NCI-H128 (cell line): ENCODE data around the gene MAGI1.

Experiments used
- DNase-seq: peaks from one replicate; lab custom pipeline; 2025; ENCODE audit not compliant: unreplicated experiment; lab: John Stamatoyannopoulos, UW

MAGI1 gene

GRCh38 chr3:66015841-66016240, 22.9 kb downstream of the MAGI1 start:
- no peak for DNase-seq

- DNase-seq = no peak
These were observed 24.1 kb downstream of the MAGI1 start for GRCh38 chr3:66014651-66015050.

- DNase-seq = no peak
These were observed 24.7 kb downstream of the MAGI1 start for GRCh38 chr3:66014056-66014455.

GRCh38 chr3:66012711-66013110, 26.0 kb downstream of the MAGI1 start:
- DNase-seq = no peak

- DNase-seq = no peak
These were observed 27.7 kb downstream of the MAGI1 start for GRCh38 chr3:66010739-66011655.

GRCh38 chr3:66010348-66010738, 28.4 kb downstream of the MAGI1 start:
- DNase-seq = no peak

GRCh38 chr3:66004244-66004643, 34.5 kb downstream of the MAGI1 start:
- DNase-seq = no peak

- DNase-seq = no peak
These were observed 37.1 kb downstream of the MAGI1 start for GRCh38 chr3:66001626-66002025.

GRCh38 chr3:66000506-66000905, 38.2 kb downstream of the MAGI1 start:
- no peak for DNase-seq

- no peak for DNase-seq
These were observed 39.1 kb downstream of the MAGI1 start for GRCh38 chr3:65999606-66000005.

GRCh38 chr3:65996589-65996988, 42.1 kb downstream of the MAGI1 start:
- DNase-seq = no peak

GRCh38 chr3:65995515-65995914, 43.2 kb downstream of the MAGI1 start:
- no peak for DNase-seq

- DNase-seq = no peak
These were observed 43.7 kb downstream of the MAGI1 start for GRCh38 chr3:65995030-65995429.

GRCh38 chr3:65993134-65993900, 45.4 kb downstream of the MAGI1 start:
- DNase-seq = no peak

GRCh38 chr3:65992106-65992505, 46.6 kb downstream of the MAGI1 start:
- DNase-seq = no peak

- no peak for DNase-seq
These were observed 50.1 kb downstream of the MAGI1 start for GRCh38 chr3:65988411-65989180.

GRCh38 chr3:65986285-65986684, 52.4 kb downstream of the MAGI1 start:
- DNase-seq = no peak

- no peak for DNase-seq
These were observed 53.7 kb downstream of the MAGI1 start for GRCh38 chr3:65984975-65985374.

GRCh38 chr3:65983100-65983499, 55.6 kb downstream of the MAGI1 start:
- DNase-seq = no peak

GRCh38 chr3:65979731-65980130, 59.0 kb downstream of the MAGI1 start:
- no peak for DNase-seq

- DNase-seq = no peak
These were observed 59.6 kb downstream of the MAGI1 start for GRCh38 chr3:65979162-65979561.
